ENCODE measurements around the gene MROH9.

DNA sequence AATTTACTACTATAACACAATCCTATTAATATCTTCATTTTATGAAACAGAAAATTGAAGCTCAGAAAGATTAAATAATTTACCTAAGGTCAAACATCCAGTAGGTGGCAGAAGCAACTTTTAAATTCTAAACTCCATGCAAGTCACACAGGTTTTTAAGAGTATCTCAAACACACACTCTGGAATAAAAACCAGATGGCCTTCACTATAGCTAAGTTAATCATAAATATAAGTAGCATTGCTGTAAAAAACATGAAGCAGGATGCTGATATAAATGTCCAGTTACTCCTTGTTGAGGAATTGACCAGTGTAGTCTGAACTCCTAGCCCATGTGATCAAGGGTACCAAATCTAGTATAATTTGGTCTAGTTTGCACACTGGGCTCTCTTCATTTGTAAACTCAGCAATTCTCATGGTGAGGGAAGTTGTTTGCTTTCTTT is 146.0 kb downstream of the MROH9 start:
- TF ChIP-seq KLF10 (tag by site-specific recombination; IDR thresholded peaks at IDR 0.05) (no peak), ZNF571 (tag by site-specific recombination; IDR thresholded peaks at IDR 0.05) (no peak), ZNF660 (tag by site-specific recombination; IDR thresholded peaks at IDR 0.05) (no peak)
- TF ChIP-seq, protein P1, sequence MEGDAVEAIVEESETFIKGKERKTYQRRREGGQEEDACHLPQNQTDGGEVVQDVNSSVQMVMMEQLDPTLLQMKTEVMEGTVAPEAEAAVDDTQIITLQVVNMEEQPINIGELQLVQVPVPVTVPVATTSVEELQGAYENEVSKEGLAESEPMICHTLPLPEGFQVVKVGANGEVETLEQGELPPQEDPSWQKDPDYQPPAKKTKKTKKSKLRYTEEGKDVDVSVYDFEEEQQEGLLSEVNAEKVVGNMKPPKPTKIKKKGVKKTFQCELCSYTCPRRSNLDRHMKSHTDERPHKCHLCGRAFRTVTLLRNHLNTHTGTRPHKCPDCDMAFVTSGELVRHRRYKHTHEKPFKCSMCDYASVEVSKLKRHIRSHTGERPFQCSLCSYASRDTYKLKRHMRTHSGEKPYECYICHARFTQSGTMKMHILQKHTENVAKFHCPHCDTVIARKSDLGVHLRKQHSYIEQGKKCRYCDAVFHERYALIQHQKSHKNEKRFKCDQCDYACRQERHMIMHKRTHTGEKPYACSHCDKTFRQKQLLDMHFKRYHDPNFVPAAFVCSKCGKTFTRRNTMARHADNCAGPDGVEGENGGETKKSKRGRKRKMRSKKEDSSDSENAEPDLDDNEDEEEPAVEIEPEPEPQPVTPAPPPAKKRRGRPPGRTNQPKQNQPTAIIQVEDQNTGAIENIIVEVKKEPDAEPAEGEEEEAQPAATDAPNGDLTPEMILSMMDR (tag by site-specific recombination; IDR thresholded peaks at IDR 0.05): no peak

Data from HEK293 (cell line).